B cell (primary cell): ENCODE data around the gene SLC16A14. TPM values are rescaled to one million over a fixed set of nuclear protein-coding genes. Genes with fewer than 3 reads are reported as not detected.

Source experiments
- ATAC-seq: fragments of 200-7000 bp; cut with Tn5 transposase; one replicate; pipeline ENCODE4 v1.10.0; 2021; ENCODE audit warnings: low read depth, mild to moderate bottlenecking, moderate number of reproducible peaks, moderate library complexity
- CTCF ChIA-PET: fragments of 350-600 bp; sonication (Branson Sonifier 250); formaldehyde crosslinking; loops from one replicate; lab custom pipeline; 2021; ENCODE audit warnings: antibody characterized with exemption, inconsistent platforms; lab: Charles Lee
- POLR2A ChIA-PET: fragments of 350-600 bp; sonication (Branson Sonifier 250); formaldehyde crosslinking; loops from one replicate; lab custom pipeline; 2021; ENCODE audit warnings: antibody characterized with exemption; lab: Charles Lee
- DNase-seq: peaks from one replicate; pipeline ENCODE4 v3.0.0; 2013
- H2AFZ ChIP-seq: 2 replicates; pipeline ENCODE4 v1.6.1; 2012; ENCODE audit warnings: mild to moderate bottlenecking, low read depth, low read length; ENCODE audit not compliant: insufficient read depth, poor library complexity, severe bottlenecking
- H3K27ac ChIP-seq, 2 donors: 1 replicate in 1 of 2; 2 replicates in 1 of 2; pipeline ENCODE4 v1.5.1; 2012 to 2013; ENCODE audit warnings: low read length in 2 of 2, mild to moderate bottlenecking in 2 of 2, moderate library complexity in 1 of 2
- H3K27me3 ChIP-seq, 4 experiments: fragments of 200-600 bp in 1 of 4; sonication (generic) in 1 of 4; replicated peaks in 1 of 4; 1 replicate in 2 of 4; 2 replicates in 2 of 4; pipeline versions ENCODE4 v1.6.1 to v1.7.0; 2013 to 2016; ENCODE audit warnings: low read length in 3 of 4, mild to moderate bottlenecking in 2 of 4, mixed read lengths in 1 of 4, moderate library complexity in 1 of 4; ENCODE audit not compliant: insufficient read depth in 4 of 4, control insufficient read depth in 3 of 4; ENCODE audit errors: control extremely low read depth in 1 of 4
- H3K36me3 ChIP-seq, 2 experiments: replicated peaks in 1 of 2; 1 replicate in 1 of 2; 2 replicates in 1 of 2; pipeline versions ENCODE4 v1.6.1 to v1.7.1; 2013; ENCODE audit warnings: low read length in 1 of 2; ENCODE audit not compliant: insufficient read depth in 2 of 2, control insufficient read depth in 1 of 2; ENCODE audit errors: control extremely low read depth in 1 of 2, extremely low read depth in 1 of 2
- H3K4me1 ChIP-seq, 2 donors: fragments of 200-600 bp in 1 of 2; sonication (generic) in 1 of 2; 1 replicate in 1 of 2; 2 replicates in 1 of 2; pipeline versions ENCODE4 v1.5.1 to v1.6.1; 2013 to 2017; ENCODE audit warnings: low read length in 2 of 2; ENCODE audit not compliant: control insufficient read depth in 2 of 2, insufficient read depth in 2 of 2
- H3K4me2 ChIP-seq: replicated peaks from 2 replicates; pipeline ENCODE3; 2012; ENCODE audit warnings: mild to moderate bottlenecking, low read depth, low read length; ENCODE audit not compliant: poor library complexity, severe bottlenecking
- H3K4me3 ChIP-seq, 5 experiments: fragments of 200-600 bp in 1 of 5; sonication (generic) in 1 of 5; 1 replicate in 3 of 5; 2 replicates in 2 of 5; pipeline versions ENCODE4 v1.5.1 to v1.7.0; 2011 to 2016; ENCODE audit warnings: low read length in 4 of 5, mild to moderate bottlenecking in 4 of 5, low read depth in 2 of 5, control low read depth in 1 of 5, moderate library complexity in 1 of 5; ENCODE audit not compliant: insufficient read depth in 1 of 5; ENCODE audit errors: control extremely low read depth in 1 of 5, extremely low read depth in 1 of 5
- H3K79me2 ChIP-seq: fragments of 200-600 bp; sonication (generic); one replicate; pipeline ENCODE4 v1.6.0; 2016; ENCODE audit warnings: low read length; ENCODE audit not compliant: control insufficient read depth, insufficient read depth
- H3K9ac ChIP-seq: fragments of 200-600 bp; sonication (generic); 2 replicates; pipeline ENCODE4 v1.6.1; 2017; ENCODE audit warnings: mild to moderate bottlenecking, low read length, moderate library complexity
- H3K9me3 ChIP-seq, 3 donors: one replicate each; pipeline versions ENCODE4 v1.6.1 to v1.7.1; 2013; ENCODE audit warnings: low read length in 2 of 3; ENCODE audit not compliant: control insufficient read depth in 2 of 3, insufficient read depth in 1 of 3; ENCODE audit errors: control extremely low read depth in 1 of 3
- H4K20me1 ChIP-seq: 2 replicates; pipeline ENCODE4 v1.6.0; 2012; ENCODE audit warnings: mild to moderate bottlenecking, low read length; ENCODE audit not compliant: insufficient read depth, control insufficient read depth, poor library complexity, severe bottlenecking
- H3K27ac Mint-ChIP-seq: one replicate; pipeline ENCODE4 v1.8.0; 2021; ENCODE audit warnings: mixed read lengths
- H3K27me3 Mint-ChIP-seq: one replicate; pipeline ENCODE4 v1.8.0; 2021; ENCODE audit warnings: mixed read lengths
- H3K4me1 Mint-ChIP-seq: one replicate; pipeline ENCODE4 v1.8.0; 2021; ENCODE audit warnings: mixed read lengths
- H3K4me3 Mint-ChIP-seq: one replicate; pipeline ENCODE4 v1.8.0; 2021; ENCODE audit warnings: mixed read lengths
- H3K9me3 Mint-ChIP-seq: one replicate; pipeline ENCODE4 v1.8.0; 2022; ENCODE audit warnings: mixed read lengths; ENCODE audit not compliant: insufficient read depth
- EZH2 ChIP-seq: IDR thresholded peaks from 2 replicates; pipeline ENCODE4 v1.6.1; 2012; ENCODE audit warnings: borderline replicate concordance, low read depth, mild to moderate bottlenecking, moderate library complexity, low read length; ENCODE audit not compliant: insufficient read depth, poor library complexity, severe bottlenecking
- WGBS: methylation state at CpG from one replicate; pipeline ENCODE4 v1.1.5; 2013; ENCODE audit warnings: missing lambda C conversion rate; ENCODE audit not compliant: insufficient coverage; 5-methylcytosine and 5-hydroxymethylcytosine counted together
- intact Hi-C: fragments of 100-400 bp; cut with micrococcal nuclease; formaldehyde crosslinking; loops from one replicate; pipeline ENCODE4 v1.10.0; 2022
- polyA plus RNA-seq: library from polyadenylated mRNA; depleted of rRNA; stranded (reverse); fragments of >200 nt; gene quantifications from 2 replicates; pipeline ENCODE4 v1.2.3, GENCODE V29; 2012
- small RNA-seq: library from RNA; depleted of rRNA; stranded (forward); fragments of <200 nt; gene quantifications from one replicate; pipeline ENCODE3, GENCODE V24; 2012; ENCODE audit warnings: low replicate concordance, low read depth; ENCODE audit not compliant: insufficient read length
- total RNA-seq, 2 donors: library from RNA; stranded (reverse); fragments of 120-200 nt in 1 of 2; gene quantifications; 1 replicate in 1 of 2; 2 replicates in 1 of 2; pipeline versions ENCODE4 v1.2.3 to v1.2.4, GENCODE V29; 2013 to 2022
- TF ChIP-seq, protein P1 (sequence below): fragments of 200-600 bp; IDR thresholded peaks from one replicate; pipeline ENCODE4 v1.8.0; 2022; ENCODE audit warnings: antibody characterized with exemption, mild to moderate bottlenecking

Gene SLC16A14
- total and polyA plus RNA-seq, 2 donors (not counting 1 experiment from before 2014, with no cell fraction given), result 0.18 to 2.4 TPM

DNA sequence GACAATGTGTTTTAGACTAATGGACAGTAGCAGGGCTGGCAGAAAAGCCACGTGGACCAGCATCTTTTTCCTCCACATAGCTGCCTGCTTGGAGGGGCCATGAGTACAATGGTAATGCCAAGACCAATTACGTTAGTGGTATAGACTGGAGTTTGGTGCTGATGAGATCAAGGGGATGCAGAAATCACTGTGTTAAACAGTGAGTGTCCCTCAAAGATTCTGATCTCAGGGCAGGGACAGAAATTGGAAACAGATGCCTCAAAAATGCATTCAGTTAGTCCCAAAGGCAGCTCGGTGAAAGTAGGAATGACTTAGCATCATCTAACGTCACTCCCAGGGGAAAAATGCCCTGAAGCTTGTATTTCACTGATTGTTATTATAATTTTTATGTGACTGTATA, 72.4 kb downstream of the SLC16A14 start:
- ChIA-PET CTCF (interaction anchor here (1.2 kb wide), 1 partner anchor 12 kb away, joined by 3 read pairs; no protein-coding TSS in a partner anchor), POLR2A (no interaction called here)
- Histone ChIP-seq H3K9ac (no peak overlapping the region), H3K4me2 (no peak overlapping the region), H3K4me1 (peaks cover 0 to 12% of the 10 kb centered on the region in 2 donors), H3K4me3 (no peak overlapping the region), H3K27me3 (no peaks in the 10 kb centered on the region), H3K36me3 (no peaks in the 10 kb centered on the region), H3K79me2 (no peaks in the 10 kb centered on the region), H2AFZ (no peak overlapping the region), H3K9me3 (peaks cover 0 to 1% (median 0%) of the 10 kb centered on the region in 3 donors), H3K27ac (no peak overlapping the region), H4K20me1 (no peaks in the 10 kb centered on the region)
- WGBS, result 94% methylated on average over 3 of the region's 4 CpGs
- TF ChIP-seq, protein P1, sequence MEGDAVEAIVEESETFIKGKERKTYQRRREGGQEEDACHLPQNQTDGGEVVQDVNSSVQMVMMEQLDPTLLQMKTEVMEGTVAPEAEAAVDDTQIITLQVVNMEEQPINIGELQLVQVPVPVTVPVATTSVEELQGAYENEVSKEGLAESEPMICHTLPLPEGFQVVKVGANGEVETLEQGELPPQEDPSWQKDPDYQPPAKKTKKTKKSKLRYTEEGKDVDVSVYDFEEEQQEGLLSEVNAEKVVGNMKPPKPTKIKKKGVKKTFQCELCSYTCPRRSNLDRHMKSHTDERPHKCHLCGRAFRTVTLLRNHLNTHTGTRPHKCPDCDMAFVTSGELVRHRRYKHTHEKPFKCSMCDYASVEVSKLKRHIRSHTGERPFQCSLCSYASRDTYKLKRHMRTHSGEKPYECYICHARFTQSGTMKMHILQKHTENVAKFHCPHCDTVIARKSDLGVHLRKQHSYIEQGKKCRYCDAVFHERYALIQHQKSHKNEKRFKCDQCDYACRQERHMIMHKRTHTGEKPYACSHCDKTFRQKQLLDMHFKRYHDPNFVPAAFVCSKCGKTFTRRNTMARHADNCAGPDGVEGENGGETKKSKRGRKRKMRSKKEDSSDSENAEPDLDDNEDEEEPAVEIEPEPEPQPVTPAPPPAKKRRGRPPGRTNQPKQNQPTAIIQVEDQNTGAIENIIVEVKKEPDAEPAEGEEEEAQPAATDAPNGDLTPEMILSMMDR, result no peak
- TF ChIP-seq EZH2, result no peak
- Mint-ChIP-seq H3K27me3 (no peaks in the 10 kb centered on the region), H3K4me3 (no peak overlapping the region), H3K27ac (no peak overlapping the region), H3K4me1 (peaks cover 6% of the 10 kb centered on the region), H3K9me3 (peaks cover 2% of the 10 kb centered on the region)
- intact Hi-C loops, result no loop called here
- DNase-seq (no peak), ATAC-seq (no peak)

GRCh38 chr2:229993236-229993635, 75.5 kb downstream of the SLC16A14 start:
- Histone ChIP-seq H3K4me1 (no peaks in the 10 kb centered on the region), H3K9me3 (peaks cover 0 to 1% (median 0%) of the 10 kb centered on the region in 3 donors), H4K20me1 (no peaks in the 10 kb centered on the region), H3K27ac (no peak overlapping the region), H3K9ac (no peak overlapping the region), H3K27me3 (no peaks in the 10 kb centered on the region), H3K4me2 (no peak overlapping the region), H3K4me3 (no peak overlapping the region), H3K79me2 (no peaks in the 10 kb centered on the region), H3K36me3 (no peaks in the 10 kb centered on the region), H2AFZ (no peak overlapping the region)
- H3K27ac Mint-ChIP-seq, result no peak overlapping the region
- DNase-seq, result no peak
- ChIA-PET POLR2A (no interaction called here), CTCF (no interaction called here)
- TF ChIP-seq EZH2, result no peak
- TF ChIP-seq, protein P1, result no peak
- H3K27me3 Mint-ChIP-seq, result no peaks in the 10 kb centered on the region
- peaks cover 2% of the 10 kb centered on the region for H3K9me3 Mint-ChIP-seq
- no peak for ATAC-seq
- no peaks in the 10 kb centered on the region for H3K4me1 Mint-ChIP-seq
- WGBS, result 97% methylated on average over 4 of the region's 6 CpGs
- H3K4me3 Mint-ChIP-seq, result no peak overlapping the region
- intact Hi-C loops, result loop anchor here (1.0 kb wide), 1 partner anchor 37 kb away; no protein-coding TSS in a partner anchor

Small RNA genes within 50 kb of the gene (small RNA-seq; reads per million reads assigned to genes)
- 0.57 reads per million for gene RNY4P19

Other genes with a start within 250 kb of the SLC16A14 start
- 254 and 274 TPM in 2 replicates for gene TRIP12, start 146.9 kb downstream of the SLC16A14 start, total RNA-seq
- gene TRIP12, start 146.9 kb downstream of the SLC16A14 start, polyA plus RNA-seq, result 30.9 and 56.1 TPM in 2 replicates
- 1.5 TPM in 2 replicates for gene FBXO36, start 146.4 kb downstream of the SLC16A14 start, total RNA-seq
- 0.42 and 0.49 TPM in 2 replicates for gene FBXO36, start 146.4 kb downstream of the SLC16A14 start, polyA plus RNA-seq
- gene SP110, start 151.1 kb upstream of the SLC16A14 start, total RNA-seq, result 261 and 280 TPM in 2 replicates
- 124 and 162 TPM in 2 replicates for gene SP110, start 151.1 kb upstream of the SLC16A14 start, polyA plus RNA-seq
- 411 and 424 TPM in 2 replicates for gene SP140, start 156.8 kb upstream of the SLC16A14 start, total RNA-seq
- gene SP140, start 156.8 kb upstream of the SLC16A14 start, polyA plus RNA-seq, result 71.1 and 78.7 TPM in 2 replicates